ENCODE results near the gene POM121.
"Not testable (repeated sequence)": the region's sequence is repeated elsewhere in the genome, so short reads cannot be mapped to it uniquely, and the experiment has no call there.

GRCh38 chr7:72950432-72950831 lies 25.5 kb downstream of the POM121 start:
- not testable (repeated sequence) for TF ChIP-seq CTCF (conservative IDR thresholded peaks at IDR 0.05; ENCODE audit: low read length); EZH2phosphoT487 (IDR thresholded peaks at IDR 0.05; ENCODE audit: borderline replicate concordance, low read depth, low read length)

All from OCI-LY7 (cell line).